Prostate gland (tissue), 2 donors: Measurements from ENCODE around the gene TRIM14.

Experiments
- CTCF ChIP-seq, 4 experiments: fragments of 200-600 bp in 2 of 4; fragments of 450-650 bp in 2 of 4; sonication (generic) in 2 of 4; IDR thresholded peaks; 1 replicate in 3 of 4; 2 replicates in 1 of 4; pipeline ENCODE4 v1.5.1; 2016 to 2019; ENCODE audit warnings: antibody characterized with exemption in 4 of 4, mild to moderate bottlenecking in 2 of 4, moderate library complexity in 2 of 4
- POLR2A ChIP-seq: fragments of 450-650 bp; IDR thresholded peaks from one replicate; pipeline ENCODE4 v1.6.1; 2016; ENCODE audit warnings: antibody characterized with exemption, mild to moderate bottlenecking

GRCh38 chr9:98128316-98128715 lies 9.3 kb upstream of the TRIM14 start:
- TF ChIP-seq CTCF (IDR thresholded peaks at IDR 0.05) (no peak), POLR2A (no peak)
